Endodermal cell (in vitro differentiated cells): ENCODE data around the gene GALNS. TPM values are rescaled to one million over a fixed set of nuclear protein-coding genes. Genes with fewer than 3 reads are reported as not detected.

ENCODE experiments used
- DNase-seq: peaks from one replicate; pipeline ENCODE4 v3.0.0-alpha.2; 2017
- H3K27ac ChIP-seq: 2 replicates; pipeline ENCODE4 v1.5.1; 2013; ENCODE audit warnings: mild to moderate bottlenecking, low read depth, low read length, moderate library complexity
- H3K27me3 ChIP-seq: 2 replicates; pipeline ENCODE4 v1.6.1; 2013; ENCODE audit warnings: mild to moderate bottlenecking, low read length, moderate library complexity; ENCODE audit not compliant: insufficient read depth, control insufficient read depth, poor library complexity, severe bottlenecking
- H3K36me3 ChIP-seq: 2 replicates; pipeline ENCODE4 v1.7.0; 2013; ENCODE audit warnings: mild to moderate bottlenecking, low read length, moderate library complexity; ENCODE audit not compliant: control insufficient read depth, insufficient read depth
- H3K4me1 ChIP-seq: one replicate; pipeline ENCODE4 v1.7.0; 2013; ENCODE audit warnings: low read length; ENCODE audit not compliant: control insufficient read depth, insufficient read depth
- H3K4me3 ChIP-seq: 2 replicates; pipeline ENCODE4 v1.5.1; 2013; ENCODE audit warnings: mild to moderate bottlenecking, low read length, moderate library complexity
- H3K9ac ChIP-seq: 2 replicates; pipeline ENCODE4 v1.6.1; 2013; ENCODE audit warnings: mild to moderate bottlenecking, low read length, moderate library complexity; ENCODE audit not compliant: poor library complexity, severe bottlenecking; ENCODE audit errors: extremely low read depth
- H3K9me3 ChIP-seq: 2 replicates; pipeline ENCODE4 v1.6.1; 2013; ENCODE audit warnings: mild to moderate bottlenecking, low read length, moderate library complexity; ENCODE audit not compliant: control insufficient read depth
- H3K27ac Mint-ChIP-seq: 2 replicates; pipeline ENCODE4 v1.8.0; 2020; ENCODE audit warnings: mixed read lengths
- H3K27me3 Mint-ChIP-seq: 2 replicates; pipeline ENCODE4 v1.8.0; 2021; ENCODE audit warnings: mild to moderate bottlenecking, mixed read lengths; ENCODE audit not compliant: insufficient read depth
- H3K36me3 Mint-ChIP-seq: 2 replicates; pipeline ENCODE4 v1.8.0; 2020; ENCODE audit warnings: low read depth, mixed read lengths
- H3K4me1 Mint-ChIP-seq: 2 replicates; pipeline ENCODE4 v1.8.0; 2020; ENCODE audit warnings: mixed read lengths
- H3K4me3 Mint-ChIP-seq: 2 replicates; pipeline ENCODE4 v1.8.0; 2020; ENCODE audit warnings: mild to moderate bottlenecking, moderate library complexity, mixed read lengths
- H3K9me3 Mint-ChIP-seq: 2 replicates; pipeline ENCODE4 v1.8.0; 2020; ENCODE audit warnings: mild to moderate bottlenecking, mixed read lengths
- WGBS, 2 experiments: methylation state at CpG; one replicate each; pipeline versions ENCODE4 v1.1.5 to v1.1.7; 2013; ENCODE audit warnings: missing lambda C conversion rate in 2 of 2, mixed read lengths in 1 of 2; ENCODE audit not compliant: insufficient coverage in 1 of 2, insufficient read length in 1 of 2; 5-methylcytosine and 5-hydroxymethylcytosine counted together
- long read RNA-seq, 4 experiments: library from polyadenylated mRNA in 2 of 4; library from RNA in 1 of 4; library from capped mRNA in 1 of 4; stranded (forward) in 3 of 4; unstranded in 1 of 4; transcript quantifications; one replicate each; pipeline ENCODE4 v2.0.0, GENCODE V29; 2020 to 2021; ENCODE audit warnings: inconsistent platforms in 1 of 4
- polyA plus RNA-seq, 2 experiments: library from polyadenylated mRNA; stranded (reverse); fragments of 50-300 nt; gene quantifications; one replicate each; pipeline ENCODE4 v1.2.3, GENCODE V29; 2013
- total RNA-seq, 2 donors: library from RNA; stranded (reverse); fragmentation: NEBNext Ultra II Directional in 1 of 2; extraction: Animal tissue kit (Norgen Biotek cat#: 25700) in 1 of 2; gene quantifications; 2 replicates in 1 of 2; 3 replicates in 1 of 2; pipeline ENCODE4 v1.2.1, GENCODE V29; 2021
- TF ChIP-seq, protein P1 (sequence below): fragments of 200-600 bp; sonication (generic); conservative IDR thresholded peaks from 2 replicates; pipeline ENCODE4 v1.5.0; 2021; ENCODE audit warnings: antibody characterized with exemption, mild to moderate bottlenecking

Gene GALNS, protein sequence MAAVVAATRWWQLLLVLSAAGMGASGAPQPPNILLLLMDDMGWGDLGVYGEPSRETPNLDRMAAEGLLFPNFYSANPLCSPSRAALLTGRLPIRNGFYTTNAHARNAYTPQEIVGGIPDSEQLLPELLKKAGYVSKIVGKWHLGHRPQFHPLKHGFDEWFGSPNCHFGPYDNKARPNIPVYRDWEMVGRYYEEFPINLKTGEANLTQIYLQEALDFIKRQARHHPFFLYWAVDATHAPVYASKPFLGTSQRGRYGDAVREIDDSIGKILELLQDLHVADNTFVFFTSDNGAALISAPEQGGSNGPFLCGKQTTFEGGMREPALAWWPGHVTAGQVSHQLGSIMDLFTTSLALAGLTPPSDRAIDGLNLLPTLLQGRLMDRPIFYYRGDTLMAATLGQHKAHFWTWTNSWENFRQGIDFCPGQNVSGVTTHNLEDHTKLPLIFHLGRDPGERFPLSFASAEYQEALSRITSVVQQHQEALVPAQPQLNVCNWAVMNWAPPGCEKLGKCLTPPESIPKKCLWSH
- total RNA-seq, result 10 to 100 TPM; 32.2 to 39.6 TPM
- polyA plus RNA-seq (2013, experiment 1 of 2), result 14.9 TPM
- 11.2 TPM for polyA plus RNA-seq (2013, experiment 2 of 2)
- long read RNA-seq, experiment 1, partial matches to known transcripts, result 2 of 10 reads
- long read RNA-seq, experiment 1, other reads (novel, unspliced or antisense), result 5 of 10 reads
- long read RNA-seq, experiment 2, transcript GALNS-201 (14 exons, 2,363 nt), result major isoform, 20 of 35 reads
- long read RNA-seq, experiment 2, partial matches to known transcripts, result 3 of 35 reads
- long read RNA-seq, experiment 2, other reads (novel, unspliced or antisense), result 12 of 35 reads
- long read RNA-seq, experiment 3, full-length matches to known transcripts, result 112 of 139 reads
- long read RNA-seq, experiment 3, partial matches to known transcripts, result 5 of 139 reads
- long read RNA-seq, experiment 3, other reads (novel, unspliced or antisense), result 22 of 139 reads
- long read RNA-seq, experiment 4, partial matches to known transcripts, result 6 of 6 reads
- long read RNA-seq, experiment 4, other reads (novel, unspliced or antisense), result 0 of 6 reads

DNA sequence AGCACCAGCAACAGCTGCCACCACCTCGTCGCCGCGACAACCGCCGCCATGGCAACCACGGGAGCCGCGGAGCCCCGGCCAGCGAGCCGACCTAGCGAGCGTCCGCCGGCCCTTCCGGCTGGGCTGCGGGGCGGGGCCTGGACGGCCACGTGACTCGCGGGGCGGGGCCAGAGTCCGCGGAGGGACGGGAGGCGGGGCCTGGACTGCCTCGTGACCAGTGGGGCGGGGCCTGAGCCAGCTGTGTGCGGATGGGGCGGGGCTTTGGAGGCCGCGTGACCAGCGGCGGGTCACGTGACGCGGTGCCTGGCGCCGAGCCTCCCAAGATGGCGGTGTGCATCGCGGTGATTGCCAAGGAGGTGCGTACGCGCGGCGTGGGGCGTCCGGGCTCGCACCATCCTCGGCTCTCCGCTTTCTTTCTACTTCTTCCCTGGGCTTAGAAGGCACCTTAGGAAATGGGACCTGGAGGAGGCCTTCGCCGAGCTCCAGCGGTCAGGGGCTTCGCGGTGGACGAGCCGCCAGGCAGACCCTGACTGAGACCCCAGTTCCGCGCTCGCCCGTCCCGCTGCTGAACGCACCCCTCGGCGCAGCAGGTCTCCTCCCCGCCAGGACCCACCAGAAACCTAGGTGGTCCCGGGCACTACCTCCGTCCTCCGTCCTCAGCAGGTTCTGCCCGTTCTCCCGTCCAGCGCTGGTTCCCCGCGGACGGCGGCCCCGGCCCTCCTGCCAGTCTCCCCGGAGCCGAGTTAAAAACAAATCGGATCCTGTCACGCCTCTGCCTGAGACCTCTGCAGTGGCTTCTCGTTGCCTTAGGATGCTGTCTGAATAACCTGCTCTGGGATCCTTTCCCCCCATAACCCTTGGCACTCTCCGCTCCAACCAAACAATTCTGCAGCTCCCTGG, at the start of gene GALNS, which contains the start of gene TRAPPC2L:
TSS of gene GALNS (minus strand) at position 120 of the 900 bp plus-strand sequence. CDS start at position 50, 70 bp downstream.
TSS of gene TRAPPC2L (plus strand) at position 300 of the 900 bp plus-strand sequence. CDS start at position 324, 24 bp downstream.
- Histone ChIP-seq H3K36me3 (peaks cover 26% of the 10 kb centered on the region), H3K27me3 (no peaks in the 10 kb centered on the region), H3K4me3 (peak within 1 kb of the TSS; percentile 92), H3K9ac (peak within 1 kb of the TSS; percentile 91), H3K9me3 (no peaks in the 10 kb centered on the region), H3K27ac (peak within 1 kb of the TSS; percentile 76), H3K4me1 (no peaks in the 10 kb centered on the region)
- Mint-ChIP-seq H3K27ac (peak within 1 kb of the TSS; percentile 95), H3K9me3 (peaks cover 1% of the 10 kb centered on the region), H3K36me3 (peaks cover 40% of the 10 kb centered on the region), H3K27me3 (no peaks in the 10 kb centered on the region), H3K4me1 (peaks cover 4% of the 10 kb centered on the region), H3K4me3 (peak within 1 kb of the TSS; percentile 91)
- TF ChIP-seq, protein P1, sequence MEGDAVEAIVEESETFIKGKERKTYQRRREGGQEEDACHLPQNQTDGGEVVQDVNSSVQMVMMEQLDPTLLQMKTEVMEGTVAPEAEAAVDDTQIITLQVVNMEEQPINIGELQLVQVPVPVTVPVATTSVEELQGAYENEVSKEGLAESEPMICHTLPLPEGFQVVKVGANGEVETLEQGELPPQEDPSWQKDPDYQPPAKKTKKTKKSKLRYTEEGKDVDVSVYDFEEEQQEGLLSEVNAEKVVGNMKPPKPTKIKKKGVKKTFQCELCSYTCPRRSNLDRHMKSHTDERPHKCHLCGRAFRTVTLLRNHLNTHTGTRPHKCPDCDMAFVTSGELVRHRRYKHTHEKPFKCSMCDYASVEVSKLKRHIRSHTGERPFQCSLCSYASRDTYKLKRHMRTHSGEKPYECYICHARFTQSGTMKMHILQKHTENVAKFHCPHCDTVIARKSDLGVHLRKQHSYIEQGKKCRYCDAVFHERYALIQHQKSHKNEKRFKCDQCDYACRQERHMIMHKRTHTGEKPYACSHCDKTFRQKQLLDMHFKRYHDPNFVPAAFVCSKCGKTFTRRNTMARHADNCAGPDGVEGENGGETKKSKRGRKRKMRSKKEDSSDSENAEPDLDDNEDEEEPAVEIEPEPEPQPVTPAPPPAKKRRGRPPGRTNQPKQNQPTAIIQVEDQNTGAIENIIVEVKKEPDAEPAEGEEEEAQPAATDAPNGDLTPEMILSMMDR, result no peak
- peak; percentile 99 for DNase-seq
- 0 to 1% methylated on average over 43 to 87 of the region's 87 CpGs for WGBS, 2 experiments

DNA sequence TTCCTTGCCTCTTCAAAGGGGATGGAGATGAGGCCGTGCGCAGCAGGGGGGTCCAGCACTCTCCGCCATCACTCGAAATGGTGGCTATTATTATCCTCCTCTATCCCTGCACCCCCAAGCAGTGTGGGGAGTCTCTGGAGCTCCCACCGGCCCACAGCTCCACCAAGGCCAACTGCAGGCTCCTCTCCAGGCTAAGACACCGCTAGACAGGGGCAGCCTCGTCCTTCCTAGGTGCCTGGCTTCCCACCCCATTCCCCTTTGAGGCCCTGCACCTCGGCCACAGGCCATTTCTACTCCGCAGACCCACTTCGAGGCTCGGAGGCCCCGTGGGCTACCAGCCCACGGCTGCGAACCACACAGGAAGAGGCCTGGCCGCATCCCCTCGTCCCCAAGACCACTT, 49.3 kb upstream of the GALNS start:
- H3K27me3 ChIP-seq, result no peaks in the 10 kb centered on the region
- H3K4me1 ChIP-seq, result no peaks in the 10 kb centered on the region
- no peak overlapping the region for H3K27ac Mint-ChIP-seq
- no peak overlapping the region for H3K4me3 Mint-ChIP-seq
- H3K9ac ChIP-seq, result no peak overlapping the region
- H3K9me3 ChIP-seq, result no peaks in the 10 kb centered on the region
- H3K27ac ChIP-seq, result no peak overlapping the region
- H3K36me3 ChIP-seq, result no peaks in the 10 kb centered on the region
- WGBS, 2 experiments, result 84 to 94% methylated on average over 14 to 16 of the region's 16 CpGs
- H3K36me3 Mint-ChIP-seq, result no peaks in the 10 kb centered on the region
- TF ChIP-seq, protein P1, result no peak
- DNase-seq, result no peak
- H3K27me3 Mint-ChIP-seq, result no peaks in the 10 kb centered on the region
- no peaks in the 10 kb centered on the region for H3K4me1 Mint-ChIP-seq
- no peak overlapping the region for H3K4me3 ChIP-seq
- no peaks in the 10 kb centered on the region for H3K9me3 Mint-ChIP-seq
